Measurements from ENCODE around the gene JARID2. TPM values are rescaled to one million over a fixed set of nuclear protein-coding genes. Genes with fewer than 3 reads are reported as not detected.

JARID2 gene
- total RNA-seq, 1 donor from 2014 or later = 38.9 TPM

- Histone ChIP-seq H4K20me1 (ENCODE audit: low read depth) (peaks cover 98% of the 10 kb centered on the region), H3K4me3 (no peak overlapping the region), H3K79me2 (ENCODE audit: low read depth) (peaks cover 100% of the 10 kb centered on the region), H3K36me3 (no peaks in the 10 kb centered on the region), H3K4me2 (peak overlapping the region; percentile 76), H3K4me1 (peaks cover 59% of the 10 kb centered on the region), H3K27me3 (no peaks in the 10 kb centered on the region), H3K27ac (no peak overlapping the region), H3K9ac (no peak overlapping the region), H3F3A (ENCODE audit: low read depth) (peaks cover 57% of the 10 kb centered on the region), H2AFZ (replicated peaks) (no peak overlapping the region), H3K9me3 (ENCODE audit: low read depth) (no peaks in the 10 kb centered on the region)
- Mint-ChIP-seq H3K27me3 (ENCODE audit: insufficient read depth, low read depth) (no peaks in the 10 kb centered on the region), H3K36me3 (peaks cover 3% of the 10 kb centered on the region), H3K4me1 (peaks cover 87% of the 10 kb centered on the region), H3K9me3 (no peaks in the 10 kb centered on the region), H3K27ac (peak overlapping the region; percentile 34), H3K4me3 (peak overlapping the region; percentile 75)
- no peak for TF ChIP-seq EZH2 (IDR thresholded peaks at IDR 0.05)
- no peak for TF ChIP-seq EZH2phosphoT487 (IDR thresholded peaks at IDR 0.05)
- TF ChIP-seq CTCF (IDR thresholded peaks at IDR 0.05) = no peak
- DNase-seq (ENCODE audit: low spot score) = no peak
Observed at GRCh38 chr6:15266423-15266996, 20.6 kb downstream of the JARID2 start.

GRCh38 chr6:15267221-15267620 lies 21.4 kb downstream of the JARID2 start:
- no peaks in the 10 kb centered on the region for H3K27me3 ChIP-seq
- H2AFZ ChIP-seq (replicated peaks) = no peak overlapping the region
- peaks cover 100% of the 10 kb centered on the region for H3K79me2 ChIP-seq (ENCODE audit: low read depth)
- Mint-ChIP-seq H3K27me3 (ENCODE audit: insufficient read depth, low read depth) (no peaks in the 10 kb centered on the region), H3K4me1 (peaks cover 87% of the 10 kb centered on the region), H3K9me3 (no peaks in the 10 kb centered on the region), H3K4me3 (peak overlapping the region; percentile 52), H3K36me3 (peaks cover under 1% of the 10 kb centered on the region), H3K27ac (peak overlapping the region; percentile 34)
- H3K36me3 ChIP-seq = no peaks in the 10 kb centered on the region
- DNase-seq (ENCODE audit: low spot score) = no peak
- H3F3A ChIP-seq (ENCODE audit: low read depth) = peaks cover 57% of the 10 kb centered on the region
- H3K4me2 ChIP-seq = peak overlapping the region; percentile 76
- no peaks in the 10 kb centered on the region for H3K9me3 ChIP-seq (ENCODE audit: low read depth)
- peaks cover 59% of the 10 kb centered on the region for H3K4me1 ChIP-seq
- peaks cover 99% of the 10 kb centered on the region for H4K20me1 ChIP-seq (ENCODE audit: low read depth)
- H3K9ac ChIP-seq = no peak overlapping the region
- H3K27ac ChIP-seq = no peak overlapping the region
- no peak for TF ChIP-seq EZH2 (IDR thresholded peaks at IDR 0.05)
- TF ChIP-seq CTCF (IDR thresholded peaks at IDR 0.05) = no peak
- TF ChIP-seq EZH2phosphoT487 (IDR thresholded peaks at IDR 0.05) = no peak
- H3K4me3 ChIP-seq = no peak overlapping the region

- Histone ChIP-seq H3K36me3 (no peaks in the 10 kb centered on the region), H3K4me2 (peak overlapping the region; percentile 76), H3K27me3 (no peaks in the 10 kb centered on the region), H3K9ac (no peak overlapping the region), H3K4me3 (peak overlapping the region; percentile 33), H3K4me1 (peaks cover 59% of the 10 kb centered on the region), H3K79me2 (ENCODE audit: low read depth) (peaks cover 100% of the 10 kb centered on the region), H3K9me3 (ENCODE audit: low read depth) (no peaks in the 10 kb centered on the region), H3K27ac (peak overlapping the region; percentile 5), H2AFZ (replicated peaks) (no peak overlapping the region), H3F3A (ENCODE audit: low read depth) (peaks cover 55% of the 10 kb centered on the region), H4K20me1 (ENCODE audit: low read depth) (peaks cover 99% of the 10 kb centered on the region)
- Mint-ChIP-seq H3K9me3 (no peaks in the 10 kb centered on the region), H3K4me3 (peak overlapping the region; percentile 65), H3K27ac (peak overlapping the region; percentile 82), H3K27me3 (ENCODE audit: insufficient read depth, low read depth) (no peaks in the 10 kb centered on the region), H3K4me1 (peaks cover 78% of the 10 kb centered on the region), H3K36me3 (peaks cover 2% of the 10 kb centered on the region)
- TF ChIP-seq CTCF (IDR thresholded peaks at IDR 0.05) = no peak
- TF ChIP-seq EZH2 (IDR thresholded peaks at IDR 0.05) = no peak
- TF ChIP-seq EZH2phosphoT487 (IDR thresholded peaks at IDR 0.05) = no peak
- DNase-seq (ENCODE audit: low spot score) = peak; percentile 45
Observed at GRCh38 chr6:15268137-15268908, 22.5 kb downstream of the JARID2 start.
